ENCODE measurements around the gene ZNF750.

Gene ZNF750

DNA sequence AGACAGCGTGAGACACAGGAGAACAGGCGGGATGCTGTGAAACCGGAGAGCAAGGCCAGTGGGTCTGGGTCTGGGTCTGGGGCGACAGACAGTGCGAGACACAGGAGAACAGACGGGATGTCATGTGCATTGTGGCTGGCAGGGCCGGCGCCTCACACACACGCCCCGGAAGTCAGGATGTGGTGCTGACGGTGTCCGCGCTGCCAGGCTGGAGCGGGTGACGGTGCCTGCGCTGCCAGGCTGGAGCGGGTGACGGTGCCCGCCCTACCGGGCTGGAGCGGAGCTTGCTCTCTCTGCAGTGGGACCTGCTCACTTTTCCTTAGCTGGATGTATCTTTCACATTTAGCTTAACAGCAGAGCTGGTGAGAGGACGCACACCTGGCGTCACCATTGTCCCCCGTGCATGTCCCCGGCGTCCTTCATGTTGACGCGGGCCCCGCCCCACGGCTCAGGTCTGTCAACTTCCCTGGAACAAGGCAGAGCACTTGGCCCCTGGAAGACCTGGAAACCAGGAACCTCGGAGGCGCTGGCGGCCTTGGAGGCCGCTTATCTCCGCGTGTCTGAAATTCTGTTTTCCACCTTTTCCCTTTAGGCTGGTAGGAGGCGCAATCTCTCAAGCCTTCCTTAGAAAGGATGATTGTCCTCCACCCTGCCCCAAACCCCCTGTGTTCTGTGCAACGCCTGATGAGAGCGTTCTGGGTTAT is 43.0 kb upstream of the ZNF750 start:
- TF ChIP-seq, protein P1, sequence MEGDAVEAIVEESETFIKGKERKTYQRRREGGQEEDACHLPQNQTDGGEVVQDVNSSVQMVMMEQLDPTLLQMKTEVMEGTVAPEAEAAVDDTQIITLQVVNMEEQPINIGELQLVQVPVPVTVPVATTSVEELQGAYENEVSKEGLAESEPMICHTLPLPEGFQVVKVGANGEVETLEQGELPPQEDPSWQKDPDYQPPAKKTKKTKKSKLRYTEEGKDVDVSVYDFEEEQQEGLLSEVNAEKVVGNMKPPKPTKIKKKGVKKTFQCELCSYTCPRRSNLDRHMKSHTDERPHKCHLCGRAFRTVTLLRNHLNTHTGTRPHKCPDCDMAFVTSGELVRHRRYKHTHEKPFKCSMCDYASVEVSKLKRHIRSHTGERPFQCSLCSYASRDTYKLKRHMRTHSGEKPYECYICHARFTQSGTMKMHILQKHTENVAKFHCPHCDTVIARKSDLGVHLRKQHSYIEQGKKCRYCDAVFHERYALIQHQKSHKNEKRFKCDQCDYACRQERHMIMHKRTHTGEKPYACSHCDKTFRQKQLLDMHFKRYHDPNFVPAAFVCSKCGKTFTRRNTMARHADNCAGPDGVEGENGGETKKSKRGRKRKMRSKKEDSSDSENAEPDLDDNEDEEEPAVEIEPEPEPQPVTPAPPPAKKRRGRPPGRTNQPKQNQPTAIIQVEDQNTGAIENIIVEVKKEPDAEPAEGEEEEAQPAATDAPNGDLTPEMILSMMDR (IDR thresholded peaks at IDR 0.05; ENCODE audit: low read length, missing control alignments), result no peak
- DNase-seq (ENCODE audit: low read depth), result no peak
- no peak overlapping the region for H3K4me3 ChIP-seq (replicated peaks; ENCODE audit: low read depth, low read length)

DNA sequence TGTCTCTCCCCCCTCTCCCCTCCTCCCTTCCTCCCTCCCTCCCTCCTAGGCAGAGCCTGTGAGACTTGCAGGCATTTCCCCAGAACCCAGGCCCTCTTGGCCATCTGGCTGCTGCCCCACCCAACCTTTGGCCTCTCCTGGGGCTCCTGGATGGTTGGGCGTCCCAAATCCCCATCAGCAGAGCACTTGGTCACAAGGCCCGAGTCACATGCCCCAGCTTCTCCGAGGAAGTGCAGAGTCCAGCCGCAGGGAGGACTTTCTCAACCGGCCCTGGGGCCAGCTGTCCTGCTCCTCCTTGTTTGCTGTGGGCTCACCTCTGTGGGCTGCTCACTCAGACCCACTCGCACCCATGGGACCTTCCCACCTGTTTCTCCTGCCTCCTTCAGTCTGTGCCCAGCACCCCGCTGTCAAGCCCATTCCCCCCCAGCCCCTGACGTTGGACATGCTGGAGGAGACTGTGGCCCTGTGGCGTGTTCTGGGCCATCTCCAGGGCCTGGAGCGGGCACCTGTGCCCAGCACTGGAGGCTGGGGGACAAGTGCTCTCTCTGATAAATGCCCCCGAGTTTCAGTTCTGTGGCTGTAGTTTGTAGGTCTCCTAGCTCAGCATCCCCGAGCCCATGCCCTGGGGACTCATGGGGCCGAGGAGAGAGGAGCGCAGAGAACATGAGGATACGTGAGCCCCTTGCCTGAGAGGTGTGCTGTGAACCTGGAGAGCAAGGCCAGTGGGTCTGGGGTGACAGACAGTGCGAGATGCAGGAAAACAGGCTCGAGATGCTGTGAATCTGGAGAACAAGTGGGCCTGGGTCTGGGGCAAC is 42.3 kb upstream of the ZNF750 start:
- H3K4me3 ChIP-seq (replicated peaks; ENCODE audit: low read depth, low read length), result no peak overlapping the region
- DNase-seq (ENCODE audit: low read depth), result no peak
- TF ChIP-seq, protein P1 (IDR thresholded peaks at IDR 0.05; ENCODE audit: low read length, missing control alignments), result no peak

DNA sequence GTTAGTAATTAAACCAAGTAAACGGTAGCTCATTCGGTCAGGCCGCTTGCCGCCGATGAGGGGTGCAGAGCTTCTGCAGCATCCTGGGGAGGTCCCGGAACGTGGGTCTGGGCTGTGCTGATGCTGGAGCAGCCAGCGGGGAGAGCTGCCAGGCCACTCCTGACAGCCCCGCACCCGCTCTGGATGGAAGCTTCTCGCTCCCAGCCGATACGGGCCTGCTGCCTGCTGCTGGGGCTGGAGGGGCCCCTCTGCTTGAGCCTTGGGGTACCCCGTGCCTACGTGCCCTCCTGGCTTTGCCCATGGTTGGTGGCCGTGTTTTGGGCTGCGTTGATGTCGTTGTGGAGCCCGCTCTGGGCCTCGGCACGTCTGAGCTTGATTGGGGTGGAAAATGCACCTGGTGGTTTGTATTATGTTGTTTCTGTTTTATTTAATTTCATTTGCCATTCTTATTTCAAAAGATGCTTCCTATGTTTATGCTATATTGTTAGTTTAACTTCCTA is 41.6 kb upstream of the ZNF750 start:
- TF ChIP-seq, protein P1 (IDR thresholded peaks at IDR 0.05; ENCODE audit: low read length, missing control alignments), result no peak
- no peak for DNase-seq (ENCODE audit: low read depth)
- H3K4me3 ChIP-seq (replicated peaks; ENCODE audit: low read depth, low read length), result no peak overlapping the region

DNA sequence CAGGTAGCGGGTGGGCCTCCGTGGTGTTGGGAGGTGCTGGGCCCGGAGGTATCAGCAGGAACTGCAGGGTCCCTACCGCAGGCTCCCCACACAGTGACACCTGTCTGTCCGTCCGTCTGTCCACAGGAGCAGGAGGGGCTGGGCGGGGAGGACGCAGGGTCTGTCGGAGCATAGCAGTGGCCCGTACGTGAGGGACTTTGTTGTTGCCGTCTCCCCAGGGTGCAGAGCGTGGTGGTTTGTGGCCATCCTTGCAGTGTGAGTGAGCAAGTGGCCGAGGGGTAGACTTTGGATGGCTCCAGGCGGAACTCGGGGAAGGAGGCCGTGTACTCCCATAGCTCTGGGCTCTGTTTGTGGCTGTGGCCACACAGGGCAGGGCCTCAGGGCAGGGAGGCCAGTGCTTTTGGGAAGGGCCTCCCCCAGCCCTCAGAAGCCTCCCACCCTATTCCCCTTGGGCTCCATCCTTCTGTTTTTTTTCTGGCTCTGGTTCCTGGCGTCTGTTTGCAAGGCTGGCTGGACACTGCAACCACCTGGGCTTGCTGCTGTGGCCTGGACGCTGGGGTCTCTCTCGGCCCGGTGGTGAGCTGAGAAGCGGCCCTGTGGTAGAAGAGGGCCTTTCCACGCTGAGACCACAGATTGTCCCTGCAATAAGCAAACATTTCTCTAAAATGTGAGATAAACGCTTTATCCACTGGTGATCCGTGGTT is 41.0 kb upstream of the ZNF750 start:
- no peak for DNase-seq (ENCODE audit: low read depth)
- TF ChIP-seq, protein P1 (IDR thresholded peaks at IDR 0.05; ENCODE audit: low read length, missing control alignments), result no peak
- H3K4me3 ChIP-seq (replicated peaks; ENCODE audit: low read depth, low read length), result no peak overlapping the region

DNA sequence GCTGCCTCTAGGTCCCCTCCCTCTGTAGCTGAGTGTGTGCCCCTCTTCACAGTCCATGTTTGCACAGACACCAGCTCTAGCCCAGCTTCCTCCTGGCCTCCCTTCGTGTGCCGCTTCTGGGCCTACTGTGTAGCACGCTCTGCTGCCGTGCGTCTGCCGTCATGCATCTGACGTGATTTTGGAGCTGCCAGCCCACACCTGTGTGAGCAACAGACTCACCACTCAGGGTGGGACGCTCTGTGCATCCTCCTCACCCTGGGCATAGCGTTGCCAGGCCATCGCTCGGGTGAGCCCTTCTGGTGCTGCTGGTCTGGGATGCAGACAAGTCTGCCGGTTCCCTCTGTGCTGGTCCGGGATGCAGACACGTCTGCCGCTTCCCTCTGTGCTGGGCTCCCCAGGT is 39.4 kb upstream of the ZNF750 start:
- DNase-seq (ENCODE audit: low read depth), result no peak
- H3K4me3 ChIP-seq (replicated peaks; ENCODE audit: low read depth, low read length), result no peak overlapping the region
- TF ChIP-seq, protein P1 (IDR thresholded peaks at IDR 0.05; ENCODE audit: low read length, missing control alignments), result no peak

DNA sequence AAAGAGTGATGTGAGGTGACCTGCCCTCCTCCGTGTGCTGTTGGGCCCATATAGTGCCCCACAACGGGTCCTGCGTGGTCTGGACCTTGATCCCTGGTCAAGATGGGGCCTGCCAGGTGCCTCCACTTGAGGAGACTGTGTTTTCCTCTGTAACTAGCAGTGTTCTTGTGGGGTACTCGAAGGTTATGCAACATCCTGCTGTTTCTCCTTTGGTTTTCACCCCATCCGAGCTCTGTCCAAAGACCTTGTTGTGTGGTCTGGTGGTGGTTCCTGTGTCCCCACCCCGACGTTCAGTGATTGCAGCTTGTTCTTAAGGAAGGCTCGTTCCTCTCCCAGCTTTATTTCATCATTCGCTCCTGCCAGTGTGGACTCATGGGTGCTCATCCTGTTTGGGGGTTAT is 38.7 kb upstream of the ZNF750 start:
- no peak for DNase-seq (ENCODE audit: low read depth)
- TF ChIP-seq, protein P1 (IDR thresholded peaks at IDR 0.05; ENCODE audit: low read length, missing control alignments), result no peak
- H3K4me3 ChIP-seq (replicated peaks; ENCODE audit: low read depth, low read length), result no peak overlapping the region

All from fibroblast of pulmonary artery (primary cell).